Naive thymus-derived CD4-positive, alpha-beta T cell (primary cell): ENCODE results near the gene JAKMIP2. TPM values are rescaled to one million over a fixed set of nuclear protein-coding genes. Genes with fewer than 3 reads are reported as not detected.
"Not testable (repeated sequence)": the region's sequence is repeated elsewhere in the genome, so short reads cannot be mapped to it uniquely, and the experiment has no call there.

Source experiments
- ATAC-seq: fragments of 150-1000 bp; cut with Tn5 transposase; 2 replicates; pipeline ENCODE4 v1.10.0; 2021; ENCODE audit warnings: mild to moderate bottlenecking, moderate library complexity
- CTCF ChIA-PET: fragments of 350-600 bp; sonication (Branson Sonifier 250); formaldehyde crosslinking; loops from one replicate; lab custom pipeline; 2021; ENCODE audit warnings: antibody characterized with exemption; lab: Charles Lee
- POLR2A ChIA-PET: fragments of 350-600 bp; sonication (Branson Sonifier 250); formaldehyde crosslinking; loops from one replicate; lab custom pipeline; 2021; ENCODE audit warnings: antibody characterized with exemption, inconsistent platforms; lab: Charles Lee
- DNase-seq, 9 donors: peaks; one replicate each; pipeline versions ENCODE4 v3.0.0 to v3.0.0-alpha.2; 2020 to 2022; ENCODE audit warnings: mixed read lengths in 1 of 9
- H3K27ac ChIP-seq: one replicate; pipeline ENCODE4 v1.7.0; 2013; ENCODE audit warnings: mild to moderate bottlenecking, low read depth, low read length, moderate library complexity
- H3K27me3 ChIP-seq, 2 donors: one replicate each; pipeline ENCODE4 v1.7.0; 2013; ENCODE audit warnings: low read length in 2 of 2, mild to moderate bottlenecking in 2 of 2, moderate library complexity in 2 of 2; ENCODE audit not compliant: control insufficient read depth in 2 of 2, insufficient read depth in 2 of 2
- H3K36me3 ChIP-seq, 3 experiments: 1 replicate in 2 of 3; 2 replicates in 1 of 3; pipeline ENCODE4 v1.7.0; 2013; ENCODE audit warnings: low read length in 3 of 3, mild to moderate bottlenecking in 3 of 3, moderate library complexity in 1 of 3; ENCODE audit not compliant: insufficient read depth in 3 of 3, control insufficient read depth in 2 of 3
- H3K4me1 ChIP-seq, 2 donors: one replicate each; pipeline ENCODE4 v1.7.0; 2013; ENCODE audit warnings: low read length in 2 of 2, mild to moderate bottlenecking in 2 of 2, moderate library complexity in 1 of 2; ENCODE audit not compliant: control insufficient read depth in 2 of 2, insufficient read depth in 2 of 2
- H3K4me3 ChIP-seq: 2 replicates; pipeline ENCODE4 v1.7.0; 2013; ENCODE audit warnings: mild to moderate bottlenecking, low read length
- H3K9me3 ChIP-seq, 3 experiments: 1 replicate in 2 of 3; 2 replicates in 1 of 3; pipeline ENCODE4 v1.7.0; 2013; ENCODE audit warnings: low read length in 3 of 3; ENCODE audit not compliant: control insufficient read depth in 2 of 3
- H3K27ac Mint-ChIP-seq, 9 donors: one replicate each; pipeline ENCODE4 v1.8.0; 2020 to 2022; ENCODE audit warnings: mixed read lengths in 9 of 9, mild to moderate bottlenecking in 8 of 9, moderate library complexity in 5 of 9, inconsistent platforms in 2 of 9
- H3K27me3 Mint-ChIP-seq, 5 donors: one replicate each; pipeline ENCODE4 v1.8.0; 2021 to 2022; ENCODE audit warnings: mixed read lengths in 5 of 5, mild to moderate bottlenecking in 1 of 5
- H3K36me3 Mint-ChIP-seq, 5 donors: one replicate each; pipeline ENCODE4 v1.8.0; 2020 to 2022; ENCODE audit warnings: mixed read lengths in 5 of 5, mild to moderate bottlenecking in 3 of 5, inconsistent platforms in 1 of 5
- H3K4me1 Mint-ChIP-seq, 7 donors: one replicate each; pipeline ENCODE4 v1.8.0; 2020 to 2022; ENCODE audit warnings: mixed read lengths in 7 of 7, mild to moderate bottlenecking in 3 of 7, inconsistent platforms in 1 of 7
- H3K4me3 Mint-ChIP-seq, 10 donors: one replicate each; pipeline ENCODE4 v1.8.0; 2020 to 2022; ENCODE audit warnings: mild to moderate bottlenecking in 10 of 10, mixed read lengths in 10 of 10, moderate library complexity in 6 of 10, inconsistent platforms in 2 of 10
- H3K9me3 Mint-ChIP-seq, 11 donors: one replicate each; pipeline ENCODE4 v1.8.0; 2020 to 2022; ENCODE audit warnings: mixed read lengths in 11 of 11, mild to moderate bottlenecking in 4 of 11, inconsistent platforms in 1 of 11, moderate library complexity in 1 of 11
- intact Hi-C, 2 donors: fragments of 100-400 bp; cut with micrococcal nuclease; formaldehyde crosslinking; loops; one replicate each; pipeline ENCODE4 v1.15.1; 2023
- polyA plus RNA-seq, 2 donors: library from polyadenylated mRNA; unstranded; fragments of 300-500 nt; fragmentation: Illumina TruSeq; gene quantifications; one replicate each; pipeline ENCODE4 v1.2.3, GENCODE V29; 2021
- total RNA-seq, 6 experiments: library from RNA in 5 of 6; stranded (reverse) in 5 of 6; gene quantifications; 1 replicate in 5 of 6; 2 replicates in 1 of 6; pipeline ENCODE4 v1.2.3 and lab custom pipeline; 2021 to 2026

Gene JAKMIP2
- total and polyA plus RNA-seq, 7 experiments from 2014 or later: 0.16 to 4.5 (median 0.88) TPM

DNA sequence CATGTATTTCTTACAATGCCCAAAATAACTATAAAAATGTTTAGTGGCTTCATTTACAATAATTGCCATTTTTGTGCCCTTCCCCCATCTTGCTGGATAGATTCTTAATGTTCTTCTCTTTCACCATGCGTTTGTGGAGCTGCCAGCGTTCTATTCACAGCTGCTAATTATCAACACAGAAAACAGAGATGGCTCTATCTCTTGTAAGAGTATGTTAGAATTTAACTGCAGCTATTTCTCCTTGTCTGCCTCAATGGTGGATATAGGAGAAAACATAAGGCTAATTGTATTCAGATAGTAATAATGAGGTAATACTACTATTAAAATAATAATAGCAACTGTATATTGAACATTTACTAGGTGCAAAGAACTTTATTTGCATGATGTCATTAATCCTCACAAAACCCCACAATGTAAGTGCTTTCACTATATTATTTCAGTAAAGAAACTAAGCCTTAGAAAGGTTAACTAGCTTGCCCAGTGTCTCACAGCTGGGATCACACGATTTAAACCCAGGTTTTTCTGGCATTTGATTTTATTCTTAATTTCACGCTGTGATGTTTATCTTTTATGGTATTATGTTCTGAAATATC, 50.1 kb downstream of the JAKMIP2 start:
- Mint-ChIP-seq H3K4me3 (no peak overlapping the region), H3K36me3 (peaks cover 0 to 11% (median 0%) of the 10 kb centered on the region in 5 donors), H3K4me1 (peaks cover 0 to 7% (median 0%) of the 10 kb centered on the region in 7 donors), H3K27ac (no peak overlapping the region), H3K27me3 (no peaks in the 10 kb centered on the region), H3K9me3 (peaks cover 0 to 3% (median 0%) of the 10 kb centered on the region in 11 donors)
- ATAC-seq (no peak), DNase-seq (no peak)
- Histone ChIP-seq H3K4me3 (no peak overlapping the region), H3K27me3 (no peaks in the 10 kb centered on the region), H3K36me3 (no peaks in the 10 kb centered on the region), H3K9me3 (no peaks in the 10 kb centered on the region), H3K27ac (no peak overlapping the region), H3K4me1 (no peaks in the 10 kb centered on the region)
- CTCF ChIA-PET: no interaction called here
- POLR2A ChIA-PET: no interaction called here
- intact Hi-C loops: no loop called here

DNA sequence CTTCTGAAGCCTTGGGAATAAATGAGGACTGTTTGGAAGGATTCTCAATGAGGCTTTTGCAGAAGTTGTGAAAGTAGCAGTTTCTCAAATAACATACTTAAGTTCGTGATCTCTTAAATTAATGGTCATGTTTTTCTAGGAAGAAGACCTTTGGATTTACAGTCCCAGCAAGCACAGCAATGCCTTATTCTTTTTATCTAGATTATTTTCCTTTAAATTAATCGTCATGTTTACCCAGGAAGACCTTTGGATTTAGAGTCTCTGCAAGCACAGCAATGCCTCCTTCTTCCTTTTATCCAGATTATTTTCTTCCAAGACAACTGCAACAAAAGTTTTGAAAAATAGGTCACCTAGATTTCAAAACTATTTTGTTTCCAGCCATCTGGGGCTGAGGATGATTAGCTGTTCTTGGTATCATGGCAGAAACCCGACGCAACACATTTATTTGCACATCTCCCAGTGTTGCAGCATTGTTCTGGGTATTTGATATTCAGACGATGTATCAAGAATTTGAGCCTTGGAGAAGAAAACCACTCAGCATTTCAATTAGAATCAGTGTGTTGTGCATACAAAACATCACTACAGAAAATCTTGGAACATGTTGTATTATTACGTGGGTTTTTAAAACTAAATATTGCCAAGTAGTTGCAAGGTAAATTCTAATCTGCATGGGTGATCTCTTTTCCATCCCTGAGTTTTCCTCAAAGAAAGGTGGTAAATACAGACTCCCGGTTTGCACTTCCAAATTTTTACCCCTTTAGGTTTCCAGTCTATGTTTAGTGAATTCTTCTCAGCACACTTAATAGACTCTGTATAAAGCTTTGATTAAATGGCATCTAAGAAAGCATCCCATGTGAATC, 50.9 kb downstream of the JAKMIP2 start:
- no peak for DNase-seq
- H3K27ac Mint-ChIP-seq: no peak overlapping the region
- no peak overlapping the region for H3K27ac ChIP-seq
- peaks cover 0 to 3% (median 0%) of the 10 kb centered on the region in 11 donors for H3K9me3 Mint-ChIP-seq
- no peaks in the 10 kb centered on the region for H3K4me1 ChIP-seq
- POLR2A ChIA-PET: interaction anchor here (0.5 kb wide), 1 partner anchor 920 kb away, joined by 3 read pairs; no protein-coding TSS in a partner anchor
- H3K4me3 Mint-ChIP-seq: no peak overlapping the region
- no peaks in the 10 kb centered on the region for H3K27me3 ChIP-seq
- peaks cover 0 to 7% (median 0%) of the 10 kb centered on the region in 7 donors for H3K4me1 Mint-ChIP-seq
- CTCF ChIA-PET: no interaction called here
- intact Hi-C loops: no loop called here
- ATAC-seq: no peak
- no peaks in the 10 kb centered on the region for H3K36me3 ChIP-seq
- peaks cover 0 to 11% (median 0%) of the 10 kb centered on the region in 5 donors for H3K36me3 Mint-ChIP-seq
- no peak overlapping the region for H3K4me3 ChIP-seq
- H3K27me3 Mint-ChIP-seq: no peaks in the 10 kb centered on the region
- no peaks in the 10 kb centered on the region for H3K9me3 ChIP-seq

GRCh38 chr5:147727200-147727599, 55.3 kb downstream of the JAKMIP2 start:
- Histone ChIP-seq H3K36me3 (no peaks in the 10 kb centered on the region), H3K4me3 (no peak overlapping the region), H3K4me1 (no peaks in the 10 kb centered on the region), H3K9me3 (no peaks in the 10 kb centered on the region), H3K27ac (no peak overlapping the region), H3K27me3 (no peaks in the 10 kb centered on the region)
- intact Hi-C loops: no loop called here
- DNase-seq (no peak), ATAC-seq (no peak)
- Mint-ChIP-seq H3K9me3 (peaks cover 0 to 5% (median under 1%) of the 10 kb centered on the region in 11 donors), H3K4me1 (no peaks in the 10 kb centered on the region), H3K27me3 (no peaks in the 10 kb centered on the region), H3K27ac (no peak overlapping the region), H3K36me3 (peaks cover 0 to 8% (median under 1%) of the 10 kb centered on the region in 5 donors), H3K4me3 (no peak overlapping the region)
- CTCF ChIA-PET: no interaction called here
- POLR2A ChIA-PET: no interaction called here

DNA sequence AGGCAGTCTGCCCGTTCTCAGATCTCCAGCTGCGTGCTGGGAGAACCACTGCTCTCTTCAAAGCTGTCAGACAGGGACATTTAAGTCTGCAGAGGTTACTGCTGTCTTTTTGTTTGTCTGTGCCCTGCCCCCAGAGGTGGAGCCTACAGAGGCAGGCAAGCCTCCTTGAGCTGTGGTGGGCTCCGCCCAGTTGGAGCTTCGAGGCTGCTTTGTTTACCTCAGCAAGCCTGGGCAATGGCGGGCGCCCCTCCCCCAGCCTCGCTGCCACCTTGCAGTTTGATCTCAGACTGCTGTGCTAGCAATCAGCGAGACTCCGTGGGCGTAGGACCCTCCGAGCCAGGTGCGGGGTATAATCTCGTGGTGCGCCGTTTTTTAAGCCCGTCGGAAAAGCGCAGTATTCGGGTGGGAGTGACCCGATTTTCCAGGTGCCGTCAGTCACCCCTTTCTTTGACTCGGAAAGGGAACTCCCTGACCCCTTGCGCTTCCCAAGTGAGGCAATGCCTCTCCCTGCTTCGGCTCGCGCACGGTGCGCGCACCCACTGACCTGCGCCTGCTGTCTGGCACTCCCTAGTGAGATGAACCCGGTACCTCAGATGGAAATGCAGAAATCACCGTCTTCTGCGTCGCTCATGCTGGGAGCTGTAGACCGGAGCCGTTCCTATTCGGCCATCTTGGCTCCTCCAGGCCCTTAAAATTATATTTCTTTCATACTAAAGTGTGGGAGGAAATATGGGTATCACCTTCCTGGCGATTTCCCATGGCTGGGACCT, 61.2 kb downstream of the JAKMIP2 start:
- POLR2A ChIA-PET, H3K4me3 Mint-ChIP-seq, H3K4me1 ChIP-seq, H3K27ac Mint-ChIP-seq, H3K27ac ChIP-seq, CTCF ChIA-PET, H3K27me3 ChIP-seq, H3K27me3 Mint-ChIP-seq, H3K9me3 ChIP-seq, ATAC-seq, H3K4me1 Mint-ChIP-seq, H3K36me3 ChIP-seq, DNase-seq, H3K4me3 ChIP-seq, intact Hi-C loops, H3K36me3 Mint-ChIP-seq: not testable (repeated sequence)
- H3K9me3 Mint-ChIP-seq: peaks cover 0 to 12% (median 2%) of the 10 kb centered on the region in 11 donors

DNA sequence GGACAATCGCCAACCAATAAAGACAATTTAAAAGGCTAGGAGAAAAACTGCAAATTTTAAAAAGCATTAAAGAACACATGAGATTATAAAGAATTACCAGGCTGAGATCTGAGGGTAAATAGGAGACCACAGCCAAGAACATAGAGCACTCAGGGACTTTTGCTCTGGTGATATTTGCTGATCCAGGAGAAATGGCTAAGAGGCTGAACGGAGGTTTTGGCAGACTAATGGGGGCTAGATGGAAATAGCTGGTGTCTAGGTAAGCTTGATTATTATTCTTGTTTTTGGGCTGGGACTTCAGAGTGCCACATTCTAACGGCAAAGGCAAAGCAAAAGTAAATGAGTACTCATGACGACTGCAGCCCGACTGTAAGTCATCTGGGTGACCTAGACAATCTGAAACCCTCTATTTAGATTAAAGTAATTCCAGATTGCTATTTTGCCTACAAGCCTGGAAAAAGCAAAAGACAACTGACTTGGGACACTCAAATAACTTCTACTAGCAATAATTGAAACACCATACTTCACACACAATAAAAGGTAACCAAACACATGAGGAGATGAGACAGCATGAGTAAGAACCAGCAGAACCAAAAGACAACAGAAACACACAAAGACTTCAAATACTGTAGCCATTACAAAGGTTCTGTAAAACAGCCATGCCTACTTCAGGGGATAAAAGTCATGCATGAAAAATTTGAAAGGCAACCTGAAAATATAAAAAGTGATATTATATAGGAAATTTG, 68.8 kb downstream of the JAKMIP2 start:
- DNase-seq (no peak), ATAC-seq (no peak)
- H3K4me1 Mint-ChIP-seq: peaks cover 0 to 5% (median 0%) of the 10 kb centered on the region in 7 donors
- H3K27me3 Mint-ChIP-seq: no peaks in the 10 kb centered on the region
- H3K27ac ChIP-seq: no peak overlapping the region
- intact Hi-C loops: no loop called here
- H3K9me3 ChIP-seq: no peaks in the 10 kb centered on the region
- peak overlapping the region in 1 of 10 donors; percentile 38 for H3K4me3 Mint-ChIP-seq
- H3K27ac Mint-ChIP-seq: no peak overlapping the region
- H3K4me3 ChIP-seq: no peak overlapping the region
- H3K36me3 Mint-ChIP-seq: no peaks in the 10 kb centered on the region
- ChIA-PET CTCF (no interaction called here), POLR2A (no interaction called here)
- H3K4me1 ChIP-seq: no peaks in the 10 kb centered on the region
- peaks cover 0 to 5% (median 0%) of the 10 kb centered on the region in 11 donors for H3K9me3 Mint-ChIP-seq
- no peaks in the 10 kb centered on the region for H3K36me3 ChIP-seq
- no peaks in the 10 kb centered on the region for H3K27me3 ChIP-seq

DNA sequence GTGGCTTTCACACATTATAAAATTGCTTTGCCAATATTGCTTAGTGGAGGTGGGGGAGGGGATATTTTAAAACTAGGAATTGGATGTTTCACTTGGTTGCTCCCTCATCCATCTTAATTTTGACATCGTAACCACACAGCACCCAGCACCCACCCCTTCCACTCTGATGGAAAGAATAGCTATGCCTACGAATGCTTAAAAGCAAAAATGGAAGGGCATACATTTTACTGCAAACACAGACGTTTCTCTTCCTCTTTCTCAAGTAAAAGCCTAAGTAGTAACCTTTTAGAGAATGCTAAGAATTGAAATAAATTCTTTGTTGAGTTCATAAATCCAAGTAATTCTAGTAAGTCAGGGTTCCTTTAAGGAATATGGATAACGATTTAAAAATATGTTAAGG, 69.9 kb downstream of the JAKMIP2 start:
- Histone ChIP-seq H3K4me3 (no peak overlapping the region), H3K27me3 (no peaks in the 10 kb centered on the region), H3K9me3 (no peaks in the 10 kb centered on the region), H3K36me3 (no peaks in the 10 kb centered on the region), H3K27ac (no peak overlapping the region), H3K4me1 (no peaks in the 10 kb centered on the region)
- DNase-seq: no peak
- intact Hi-C loops: no loop called here
- peaks cover 0 to 5% (median 0%) of the 10 kb centered on the region in 7 donors for H3K4me1 Mint-ChIP-seq
- H3K36me3 Mint-ChIP-seq: no peaks in the 10 kb centered on the region
- POLR2A ChIA-PET: no interaction called here
- CTCF ChIA-PET: no interaction called here
- no peaks in the 10 kb centered on the region for H3K27me3 Mint-ChIP-seq
- H3K4me3 Mint-ChIP-seq: peak overlapping the region in 1 of 10 donors; percentile 67
- no peak for ATAC-seq
- no peak overlapping the region for H3K27ac Mint-ChIP-seq
- H3K9me3 Mint-ChIP-seq: peaks cover 0 to 5% (median 0%) of the 10 kb centered on the region in 11 donors
